OCI-LY7 (cell line): ENCODE measurements around the gene ZNF527. TPM values are rescaled to one million over a fixed set of nuclear protein-coding genes. Genes with fewer than 3 reads are reported as not detected.

Experiments used
- BruUV-seq: library from RNA; stranded (reverse); fragments of 400-500 nt; replicated peaks from 2 replicates; lab custom pipeline; 2021; lab: Mats Ljungman, UMichigan
- CTCF ChIA-PET: fragments of 300-600 bp; sonication (Branson Sonifier 250); formaldehyde crosslinking; loops from one replicate; lab custom pipeline; 2022; ENCODE audit warnings: antibody characterized with exemption; ENCODE audit not compliant: unreplicated experiment; lab: Charles Lee
- POLR2A ChIA-PET: fragments of 300-600 bp; sonication (Branson Sonifier 250); formaldehyde crosslinking; loops from one replicate; lab custom pipeline; 2022; ENCODE audit warnings: antibody characterized with exemption; lab: Charles Lee
- DNase-seq: peaks from one replicate; pipeline ENCODE4 v3.0.0-alpha.2; 2015; ENCODE audit warnings: low spot score
- H2AFZ ChIP-seq: fragments of 200-600 bp; sonication (generic), shearing (Covaris generic); 2 replicates; pipeline ENCODE4 v1.6.1; 2014; ENCODE audit warnings: mild to moderate bottlenecking, antibody characterized with exemption, low read length, moderate library complexity
- H3K27ac ChIP-seq: fragments of 200-600 bp; sonication (generic); 2 replicates; pipeline ENCODE4 v1.5.1; 2014; ENCODE audit warnings: mixed run types, low read depth, mild to moderate bottlenecking, moderate library complexity, low read length, inconsistent platforms; ENCODE audit not compliant: poor library complexity, severe bottlenecking
- H3K36me3 ChIP-seq: fragments of 200-600 bp; sonication (generic); 2 replicates; pipeline ENCODE4 v1.6.1; 2014; ENCODE audit warnings: mild to moderate bottlenecking, antibody characterized with exemption, low read length, moderate library complexity, mixed read lengths; ENCODE audit not compliant: insufficient read depth
- H3K4me1 ChIP-seq: fragments of 200-600 bp; sonication (generic); 2 replicates; pipeline ENCODE4 v1.5.1; 2014; ENCODE audit warnings: mild to moderate bottlenecking, low read length; ENCODE audit not compliant: insufficient read depth, poor library complexity, severe bottlenecking
- H3K4me2 ChIP-seq: fragments of 200-600 bp; sonication (generic); 2 replicates; pipeline ENCODE4 v1.6.1; 2014; ENCODE audit warnings: mild to moderate bottlenecking, low read length
- H3K4me3 ChIP-seq: fragments of 200-600 bp; sonication (generic); 2 replicates; pipeline ENCODE4 v1.5.1; 2014; ENCODE audit warnings: mild to moderate bottlenecking, low read depth, low read length; ENCODE audit not compliant: poor library complexity, severe bottlenecking
- H3K79me2 ChIP-seq: fragments of 200-600 bp; sonication (generic); 2 replicates; pipeline ENCODE4 v1.6.1; 2016; ENCODE audit warnings: low read depth, mild to moderate bottlenecking, low read length, moderate library complexity, mixed read lengths; ENCODE audit not compliant: insufficient read depth
- H3K9me2 ChIP-seq: fragments of 200-600 bp; sonication (generic); 2 replicates; pipeline ENCODE4 v1.6.1; 2016; ENCODE audit warnings: mild to moderate bottlenecking, low read length, mixed read lengths; ENCODE audit not compliant: insufficient read depth
- H3K9me3 ChIP-seq: fragments of 200-600 bp; sonication (generic); 2 replicates; pipeline ENCODE4 v1.6.1; 2014; ENCODE audit warnings: mild to moderate bottlenecking, mixed run types, low read length, mixed read lengths
- H4K20me1 ChIP-seq: fragments of 200-600 bp; sonication (generic); 2 replicates; pipeline ENCODE4 v1.6.1; 2014; ENCODE audit warnings: mild to moderate bottlenecking, antibody characterized with exemption, low read length, moderate library complexity, mixed read lengths; ENCODE audit not compliant: insufficient read depth
- EZH2phosphoT487 ChIP-seq: fragments of 200-600 bp; sonication (generic); IDR thresholded peaks from 2 replicates; pipeline ENCODE4 v1.6.1; 2018; ENCODE audit warnings: low read depth, borderline replicate concordance, mild to moderate bottlenecking, mixed run types, antibody characterized with exemption, low read length, moderate library complexity, mixed read lengths
- intact Hi-C: fragments of 100-400 bp; cut with micrococcal nuclease; formaldehyde crosslinking; loops from one replicate; pipeline ENCODE4 v1.10.0; 2022; ENCODE audit not compliant: unreplicated experiment
- total RNA-seq, 2 experiments: library from RNA; depleted of rRNA in 1 of 2; stranded (reverse); fragments of >200 nt in 1 of 2; shearing (Covaris generic) in 1 of 2; gene quantifications; 2 replicates each; pipeline ENCODE4 v1.2.3, GENCODE V29; 2014 to 2022
- TF ChIP-seq, protein P1 (sequence below): fragments of 200-600 bp; sonication (generic); conservative IDR thresholded peaks from 2 replicates; pipeline ENCODE4 v1.5.1; 2014; ENCODE audit warnings: mild to moderate bottlenecking, antibody characterized with exemption, low read length, moderate library complexity, mixed read lengths

ZNF527 gene
- total RNA-seq, 2 experiments from 2014 or later = 5.4 to 9.2 TPM

GRCh38 chr19:37342753-37343152, 28.1 kb upstream of the ZNF527 start:
- no peaks in the 10 kb centered on the region for H3K79me2 ChIP-seq
- H3K36me3 ChIP-seq = peaks cover 26% of the 10 kb centered on the region
- no peak overlapping the region for H2AFZ ChIP-seq
- CTCF ChIA-PET = no interaction called here
- H3K9me2 ChIP-seq = no peaks in the 10 kb centered on the region
- peaks cover 11% of the 10 kb centered on the region; the same call in 1 of the 2 replicates for H3K9me3 ChIP-seq
- DNase-seq = no peak
- no TSS peak for BruUV-seq
- no peak for TF ChIP-seq EZH2phosphoT487
- TF ChIP-seq, protein P1, sequence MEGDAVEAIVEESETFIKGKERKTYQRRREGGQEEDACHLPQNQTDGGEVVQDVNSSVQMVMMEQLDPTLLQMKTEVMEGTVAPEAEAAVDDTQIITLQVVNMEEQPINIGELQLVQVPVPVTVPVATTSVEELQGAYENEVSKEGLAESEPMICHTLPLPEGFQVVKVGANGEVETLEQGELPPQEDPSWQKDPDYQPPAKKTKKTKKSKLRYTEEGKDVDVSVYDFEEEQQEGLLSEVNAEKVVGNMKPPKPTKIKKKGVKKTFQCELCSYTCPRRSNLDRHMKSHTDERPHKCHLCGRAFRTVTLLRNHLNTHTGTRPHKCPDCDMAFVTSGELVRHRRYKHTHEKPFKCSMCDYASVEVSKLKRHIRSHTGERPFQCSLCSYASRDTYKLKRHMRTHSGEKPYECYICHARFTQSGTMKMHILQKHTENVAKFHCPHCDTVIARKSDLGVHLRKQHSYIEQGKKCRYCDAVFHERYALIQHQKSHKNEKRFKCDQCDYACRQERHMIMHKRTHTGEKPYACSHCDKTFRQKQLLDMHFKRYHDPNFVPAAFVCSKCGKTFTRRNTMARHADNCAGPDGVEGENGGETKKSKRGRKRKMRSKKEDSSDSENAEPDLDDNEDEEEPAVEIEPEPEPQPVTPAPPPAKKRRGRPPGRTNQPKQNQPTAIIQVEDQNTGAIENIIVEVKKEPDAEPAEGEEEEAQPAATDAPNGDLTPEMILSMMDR = no peak
- intact Hi-C loops = no loop called here
- H3K4me1 ChIP-seq = no peaks in the 10 kb centered on the region
- POLR2A ChIA-PET = no interaction called here
- H3K4me3 ChIP-seq = no peak overlapping the region
- no peaks in the 10 kb centered on the region for H4K20me1 ChIP-seq
- no peak overlapping the region for H3K27ac ChIP-seq
- H3K4me2 ChIP-seq = no peak overlapping the region

DNA sequence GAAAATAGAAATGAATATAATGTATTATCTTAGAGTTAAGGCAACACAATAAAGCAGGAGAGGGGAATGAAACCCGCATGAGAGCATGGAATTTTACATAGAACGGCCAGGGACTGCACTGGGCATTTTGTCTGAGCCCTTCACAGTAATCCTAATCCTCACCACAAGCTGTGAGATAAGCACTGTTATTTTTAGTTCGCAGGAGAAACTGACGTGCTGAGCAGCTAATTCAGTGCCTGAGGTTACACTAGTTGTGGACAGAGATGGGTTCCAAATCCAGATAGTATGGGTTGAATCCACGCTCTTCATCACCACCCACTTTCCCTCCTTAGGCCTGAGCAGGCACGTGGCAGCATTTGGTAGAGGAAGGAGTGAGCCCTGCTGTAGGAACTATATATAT, 24.8 kb upstream of the ZNF527 start:
- H4K20me1 ChIP-seq = no peaks in the 10 kb centered on the region
- peaks cover 10% of the 10 kb centered on the region; the same call in 1 of the 2 replicates for H3K9me3 ChIP-seq
- H3K79me2 ChIP-seq = no peaks in the 10 kb centered on the region
- H3K4me1 ChIP-seq = no peaks in the 10 kb centered on the region
- H3K27ac ChIP-seq = no peak overlapping the region
- no peak for DNase-seq
- no peak overlapping the region for H2AFZ ChIP-seq
- BruUV-seq = no TSS peak
- peaks cover 22% of the 10 kb centered on the region for H3K36me3 ChIP-seq
- no peak overlapping the region for H3K4me3 ChIP-seq
- intact Hi-C loops = no loop called here
- no peak overlapping the region for H3K4me2 ChIP-seq
- TF ChIP-seq EZH2phosphoT487 = no peak
- TF ChIP-seq, protein P1 = no peak
- ChIA-PET POLR2A (no interaction called here), CTCF (no interaction called here)
- no peaks in the 10 kb centered on the region for H3K9me2 ChIP-seq

DNA sequence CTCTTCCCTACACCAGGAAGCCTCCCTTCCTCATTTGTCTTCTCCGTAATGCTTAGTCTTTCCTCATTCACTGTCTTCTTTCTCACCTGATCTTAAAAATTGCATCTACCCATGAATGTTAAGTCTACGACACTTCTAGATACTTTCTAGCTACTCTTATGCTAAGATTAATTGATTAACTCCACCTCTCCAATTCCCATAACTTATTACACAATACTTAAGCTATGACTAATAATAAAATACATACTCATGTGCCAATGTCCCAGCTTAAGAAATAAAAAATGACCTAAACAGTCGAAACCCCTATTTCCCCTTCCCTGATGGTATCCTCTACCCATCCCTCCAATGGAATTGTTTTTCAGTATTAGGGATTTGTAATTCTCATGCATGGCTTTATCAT, 22.8 kb upstream of the ZNF527 start:
- intact Hi-C loops = no loop called here
- Histone ChIP-seq H3K9me2 (no peaks in the 10 kb centered on the region), H3K9me3 (no peaks in the 10 kb centered on the region), H3K4me2 (no peak overlapping the region), H3K4me1 (no peaks in the 10 kb centered on the region), H3K36me3 (peaks cover 14% of the 10 kb centered on the region; the same call in 1 of the 2 replicates), H3K27ac (no peak overlapping the region), H3K79me2 (no peaks in the 10 kb centered on the region), H3K4me3 (no peak overlapping the region), H4K20me1 (no peaks in the 10 kb centered on the region), H2AFZ (no peak overlapping the region)
- POLR2A ChIA-PET = no interaction called here
- BruUV-seq = no TSS peak
- CTCF ChIA-PET = no interaction called here
- TF ChIP-seq EZH2phosphoT487 = no peak
- TF ChIP-seq, protein P1 = no peak
- DNase-seq = no peak
